GM19025 (cell line): ENCODE measurements around the gene CREM.

Experiments
- ATAC-seq: cut with Tn5 transposase; IDR thresholded peaks from one replicate; pipeline ENCODE4 v1.9.1; 2021; ENCODE audit warnings: mild to moderate bottlenecking, low read depth, moderate library complexity; ENCODE audit not compliant: unreplicated experiment

Gene CREM

GRCh38 chr10:35259769-35260397 is 133.2 kb downstream of the CREM start:
- no peak for ATAC-seq

GRCh38 chr10:35262436-35262835 is 135.8 kb downstream of the CREM start:
- ATAC-seq: no peak
